CD4-positive, alpha-beta T cell (primary cell): ENCODE measurements around the gene OXT. TPM values are rescaled to one million over a fixed set of nuclear protein-coding genes. Genes with fewer than 3 reads are reported as not detected.
"Not testable (repeated sequence)": the region's sequence is repeated elsewhere in the genome, so short reads cannot be mapped to it uniquely, and the experiment has no call there.

ENCODE experiments used
- ATAC-seq: fragments of 200-7000 bp; cut with Tn5 transposase; one replicate; pipeline ENCODE4 v1.10.0; 2022; ENCODE audit warnings: mild to moderate bottlenecking; ENCODE audit not compliant: poor library complexity
- CTCF ChIA-PET: fragments of 350-600 bp; sonication (Branson Sonifier 250); formaldehyde crosslinking; loops from one replicate; lab custom pipeline; 2021; ENCODE audit warnings: antibody characterized with exemption, inconsistent platforms; lab: Charles Lee
- POLR2A ChIA-PET: fragments of 350-600 bp; sonication (Branson Sonifier 250); formaldehyde crosslinking; loops from one replicate; lab custom pipeline; 2021; ENCODE audit warnings: antibody characterized with exemption, inconsistent platforms; lab: Charles Lee
- DNase-seq, 14 experiments: peaks; one replicate each; pipeline ENCODE4 v3.0.0-alpha.2; 2013 to 2020; ENCODE audit warnings: mixed read lengths in 2 of 14
- H3K27ac ChIP-seq, 2 donors: one replicate each; pipeline versions ENCODE4 v1.5.1 to v1.7.0; 2013; ENCODE audit warnings: low read length in 2 of 2, low read depth in 1 of 2, mild to moderate bottlenecking in 1 of 2
- H3K27me3 ChIP-seq, 2 experiments: 1 replicate in 1 of 2; 2 replicates in 1 of 2; pipeline versions ENCODE4 v1.6.1 to v1.7.0; 2013; ENCODE audit warnings: low read length in 2 of 2, control low read depth in 1 of 2, mild to moderate bottlenecking in 1 of 2, moderate library complexity in 1 of 2; ENCODE audit not compliant: insufficient read depth in 2 of 2, control insufficient read depth in 1 of 2
- H3K36me3 ChIP-seq: one replicate; pipeline ENCODE4 v1.6.1; 2013; ENCODE audit warnings: low read length, control low read depth; ENCODE audit not compliant: insufficient read depth
- H3K4me1 ChIP-seq: one replicate; pipeline ENCODE4 v1.6.1; 2013; ENCODE audit warnings: low read length, control low read depth; ENCODE audit not compliant: insufficient read depth
- H3K4me3 ChIP-seq: one replicate; pipeline ENCODE4 v1.5.1; 2013; ENCODE audit warnings: mild to moderate bottlenecking, low read length, moderate library complexity
- H3K9me3 ChIP-seq, 2 experiments: 1 replicate in 1 of 2; 2 replicates in 1 of 2; pipeline versions ENCODE4 v1.6.1 to v1.7.0; 2013; ENCODE audit warnings: low read length in 2 of 2, mild to moderate bottlenecking in 2 of 2, control low read depth in 1 of 2, moderate library complexity in 1 of 2; ENCODE audit not compliant: control insufficient read depth in 1 of 2, insufficient read depth in 1 of 2
- H3K27ac Mint-ChIP-seq: one replicate; pipeline ENCODE4 v1.8.0; 2020; ENCODE audit warnings: mixed read lengths
- H3K27me3 Mint-ChIP-seq: one replicate; pipeline ENCODE4 v1.8.0; 2021; ENCODE audit warnings: mixed read lengths
- H3K36me3 Mint-ChIP-seq: one replicate; pipeline ENCODE4 v1.8.0; 2021; ENCODE audit warnings: low read depth, mixed read lengths
- H3K4me1 Mint-ChIP-seq: one replicate; pipeline ENCODE4 v1.8.0; 2021; ENCODE audit warnings: low read depth, mixed read lengths
- H3K4me3 Mint-ChIP-seq: one replicate; pipeline ENCODE4 v1.8.0; 2020; ENCODE audit warnings: mild to moderate bottlenecking, mixed read lengths
- H3K9me3 Mint-ChIP-seq: one replicate; pipeline ENCODE4 v1.8.0; 2020; ENCODE audit warnings: mixed read lengths
- CTCF ChIP-seq: fragments of 200-600 bp; IDR thresholded peaks from one replicate; pipeline ENCODE4 v1.8.0; 2022; ENCODE audit warnings: antibody characterized with exemption, mild to moderate bottlenecking
- intact Hi-C, 2 experiments: fragments of 100-400 bp; cut with DNase I in 1 of 2; cut with micrococcal nuclease in 1 of 2; formaldehyde crosslinking; loops; one replicate each; pipeline versions ENCODE4 v1.15.1 to v1.9.0; 2023 to 2025; cut with DNase I, micrococcal nuclease
- total RNA-seq, 174 experiments: library from RNA in 2 of 174; stranded (reverse) in 2 of 174; gene quantifications; one replicate each; pipeline ENCODE4 v1.2.3 and lab custom pipeline; 2021 to 2026

The OXT gene
- total RNA-seq, 2 experiments from 2014 or later, result 1.1 to 1.6 TPM

GRCh38 chr20:3047486-3048419, 23.7 kb upstream of the OXT start:
- H3K27ac Mint-ChIP-seq, result peak overlapping the region; percentile 14

GRCh38 chr20:3051385-3052019, 19.9 kb upstream of the OXT start:
- H3K4me3 ChIP-seq, result no peak overlapping the region
- Mint-ChIP-seq H3K4me3 (no peak overlapping the region), H3K27ac (no peak overlapping the region), H3K4me1 (peaks cover 18% of the 10 kb centered on the region), H3K27me3 (no peaks in the 10 kb centered on the region), H3K36me3 (peaks cover 34% of the 10 kb centered on the region), H3K9me3 (no peaks in the 10 kb centered on the region)
- ATAC-seq (peak; percentile 47), DNase-seq (no peak)
- peaks cover 24% of the 10 kb centered on the region for H3K36me3 ChIP-seq
- CTCF ChIA-PET, result no interaction called here
- POLR2A ChIA-PET, result no interaction called here
- no peaks in the 10 kb centered on the region for H3K27me3 ChIP-seq
- no peak overlapping the region for H3K27ac ChIP-seq
- no peak for TF ChIP-seq CTCF
- H3K4me1 ChIP-seq, result peaks cover 18% of the 10 kb centered on the region
- intact Hi-C loops, result loop anchor here in 1 of 2 experiments (10.0 kb wide), 1 partner anchor 163 kb away; no protein-coding TSS in a partner anchor
- no peaks in the 10 kb centered on the region for H3K9me3 ChIP-seq

More at GRCh38 chr20:3047486-3048419, 23.7 kb upstream of the OXT start:
- Mint-ChIP-seq H3K9me3 (no peaks in the 10 kb centered on the region), H3K4me3 (peak overlapping the region; percentile 66), H3K36me3 (peaks cover 41% of the 10 kb centered on the region), H3K27me3 (no peaks in the 10 kb centered on the region), H3K4me1 (peaks cover 21% of the 10 kb centered on the region)
- ChIA-PET POLR2A (no interaction called here), CTCF (no interaction called here)
- DNase-seq (no peak), ATAC-seq (no peak)
- Histone ChIP-seq H3K4me1 (peaks cover 27% of the 10 kb centered on the region), H3K27ac (no peak overlapping the region), H3K27me3 (no peaks in the 10 kb centered on the region), H3K36me3 (peaks cover 24% of the 10 kb centered on the region), H3K4me3 (no peak overlapping the region), H3K9me3 (no peaks in the 10 kb centered on the region)
- no peak for TF ChIP-seq CTCF
- intact Hi-C loops, result loop anchor here in 1 of 2 experiments (5.0 to 10.0 kb wide), 4 partner anchors 157 to 360 kb away; partner anchors contain the start of genes DDRGK1, DNAAF9, ITPA and PTPRA

GRCh38 chr20:3059489-3059888, 11.9 kb upstream of the OXT start:
- Histone ChIP-seq H3K4me1 (no peaks in the 10 kb centered on the region), H3K4me3 (no peak overlapping the region), H3K27ac (no peak overlapping the region), H3K36me3 (no peaks in the 10 kb centered on the region), H3K9me3 (no peaks in the 10 kb centered on the region), H3K27me3 (no peaks in the 10 kb centered on the region)
- ChIA-PET POLR2A (no interaction called here), CTCF (interaction anchor here (0.6 kb wide), 1 partner anchor 257 kb away, joined by 5 read pairs; no protein-coding TSS in a partner anchor)
- H3K4me3 Mint-ChIP-seq, result no peak overlapping the region
- H3K27ac Mint-ChIP-seq, result no peak overlapping the region
- intact Hi-C loops, result loop anchor here in 1 of 2 experiments (10.0 kb wide), 1 partner anchor 155 kb away; no protein-coding TSS in a partner anchor
- peaks cover 14% of the 10 kb centered on the region for H3K4me1 Mint-ChIP-seq
- no peak for TF ChIP-seq CTCF
- H3K36me3 Mint-ChIP-seq, result no peaks in the 10 kb centered on the region
- H3K9me3 Mint-ChIP-seq, result no peaks in the 10 kb centered on the region
- ATAC-seq (no peak), DNase-seq (no peak)
- H3K27me3 Mint-ChIP-seq, result no peaks in the 10 kb centered on the region

- H3K4me1 ChIP-seq, H3K4me3 Mint-ChIP-seq, H3K27ac ChIP-seq, H3K9me3 ChIP-seq, H3K27me3 ChIP-seq, H3K4me3 ChIP-seq, CTCF ChIA-PET, POLR2A ChIA-PET, ATAC-seq, H3K27me3 Mint-ChIP-seq, intact Hi-C loops, H3K36me3 ChIP-seq, H3K36me3 Mint-ChIP-seq, DNase-seq, H3K27ac Mint-ChIP-seq, H3K9me3 Mint-ChIP-seq: not testable (repeated sequence)
- H3K4me1 Mint-ChIP-seq, result peaks cover 33% of the 10 kb centered on the region
Observed at GRCh38 chr20:3064119-3064518, 7.3 kb upstream of the OXT start.
